Right lobe of liver (tissue), 4 donors: ENCODE data around the gene F10.

Experiments
- POLR2A ChIP-seq: fragments of 450-650 bp; IDR thresholded peaks from one replicate; pipeline ENCODE4 v1.6.1; 2017; ENCODE audit warnings: antibody characterized with exemption, mild to moderate bottlenecking
- TF ChIP-seq, protein P1 (sequence below), 4 donors: fragments of 200-600 bp in 3 of 4; fragments of 450-650 bp in 1 of 4; IDR thresholded peaks; one replicate each; pipeline versions ENCODE4 v1.5.1 to v1.8.0; 2016 to 2022; ENCODE audit warnings: antibody characterized with exemption in 4 of 4, mild to moderate bottlenecking in 2 of 4
- donor health status: DM: no; HTN: no; CAD: no.
- donor health status: DM: no; HTN: no; CAD: no.
- donor health status: DM: no; HTN: yes; CAD: no.

DNA sequence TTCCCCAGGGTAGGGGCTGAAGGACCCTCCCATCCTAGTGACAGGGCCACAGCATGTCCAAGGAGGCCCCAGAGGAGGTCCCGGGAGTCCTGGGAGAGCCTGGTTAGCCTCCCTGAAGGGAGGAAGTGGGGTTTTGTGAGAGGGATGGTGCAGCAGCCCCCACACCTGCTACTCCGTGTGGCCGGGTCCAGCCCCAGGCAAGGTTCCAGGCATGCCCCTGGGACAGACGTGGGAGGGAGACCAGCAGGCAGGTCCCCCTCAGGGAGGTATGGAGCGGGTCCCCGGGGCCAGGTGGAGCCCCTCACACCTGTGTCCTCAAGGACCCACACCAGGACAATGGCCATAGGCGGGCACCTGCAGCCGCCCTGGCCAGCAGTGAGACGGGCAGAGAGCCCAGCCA lies 19.0 kb upstream of the F10 start:
- TF ChIP-seq POLR2A = no peak
- TF ChIP-seq, protein P1, sequence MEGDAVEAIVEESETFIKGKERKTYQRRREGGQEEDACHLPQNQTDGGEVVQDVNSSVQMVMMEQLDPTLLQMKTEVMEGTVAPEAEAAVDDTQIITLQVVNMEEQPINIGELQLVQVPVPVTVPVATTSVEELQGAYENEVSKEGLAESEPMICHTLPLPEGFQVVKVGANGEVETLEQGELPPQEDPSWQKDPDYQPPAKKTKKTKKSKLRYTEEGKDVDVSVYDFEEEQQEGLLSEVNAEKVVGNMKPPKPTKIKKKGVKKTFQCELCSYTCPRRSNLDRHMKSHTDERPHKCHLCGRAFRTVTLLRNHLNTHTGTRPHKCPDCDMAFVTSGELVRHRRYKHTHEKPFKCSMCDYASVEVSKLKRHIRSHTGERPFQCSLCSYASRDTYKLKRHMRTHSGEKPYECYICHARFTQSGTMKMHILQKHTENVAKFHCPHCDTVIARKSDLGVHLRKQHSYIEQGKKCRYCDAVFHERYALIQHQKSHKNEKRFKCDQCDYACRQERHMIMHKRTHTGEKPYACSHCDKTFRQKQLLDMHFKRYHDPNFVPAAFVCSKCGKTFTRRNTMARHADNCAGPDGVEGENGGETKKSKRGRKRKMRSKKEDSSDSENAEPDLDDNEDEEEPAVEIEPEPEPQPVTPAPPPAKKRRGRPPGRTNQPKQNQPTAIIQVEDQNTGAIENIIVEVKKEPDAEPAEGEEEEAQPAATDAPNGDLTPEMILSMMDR (IDR thresholded peaks at IDR 0.05) = no peak
